ENCODE data around the gene STIM1.
"Not testable (repeated sequence)": the region's sequence is repeated elsewhere in the genome, so short reads cannot be mapped to it uniquely, and the experiment has no call there.

The STIM1 gene

GRCh38 chr11:3854660-3854976, 846 bp upstream of the STIM1 start:
- Histone ChIP-seq H3K36me3 (ENCODE audit: insufficient read depth, low read length) (no peaks in the 10 kb centered on the region), H3K27ac (peak overlapping the region; percentile 51), H3K9me3 (ENCODE audit: low read depth, low read length) (no peaks in the 10 kb centered on the region), H3K4me3 (peak overlapping the region; percentile 99), H3K9ac (ENCODE audit: insufficient read length) (peak overlapping the region; percentile 16)
- DNase-seq (ENCODE audit: low read depth, low spot score), result no peak
- TF ChIP-seq FOXP2 (optimal IDR thresholded peaks at IDR 0.05; ENCODE audit: control extremely low read depth, extremely low read length, insufficient read depth) (no peak), POLR2AphosphoS5 (IDR thresholded peaks at IDR 0.05; ENCODE audit: borderline replicate concordance, low read depth, low read length) (no peak), EZH2 (IDR thresholded peaks at IDR 0.05) (no peak)

- no peaks in the 10 kb centered on the region for H3K36me3 ChIP-seq (ENCODE audit: insufficient read depth, low read length)
- H3K27ac ChIP-seq, result no peak overlapping the region
- peak overlapping the region; percentile 99 for H3K4me3 ChIP-seq
- TF ChIP-seq FOXP2 (optimal IDR thresholded peaks at IDR 0.05; ENCODE audit: control extremely low read depth, extremely low read length, insufficient read depth) (no peak), POLR2AphosphoS5 (IDR thresholded peaks at IDR 0.05; ENCODE audit: borderline replicate concordance, low read depth, low read length) (no peak), EZH2 (IDR thresholded peaks at IDR 0.05) (no peak)
- peak overlapping the region; percentile 75 for H3K9ac ChIP-seq (ENCODE audit: insufficient read length)
- no peaks in the 10 kb centered on the region for H3K9me3 ChIP-seq (ENCODE audit: low read depth, low read length)
- no peak for DNase-seq (ENCODE audit: low read depth, low spot score)
Measured at GRCh38 chr11:3855808-3856491, 486 bp downstream of the STIM1 start.

- Histone ChIP-seq H3K36me3 (ENCODE audit: insufficient read depth, low read length) (no peaks in the 10 kb centered on the region), H3K4me3 (peak overlapping the region; percentile 99), H3K9me3 (ENCODE audit: low read depth, low read length) (no peaks in the 10 kb centered on the region), H3K9ac (ENCODE audit: insufficient read length) (no peak overlapping the region), H3K27ac (no peak overlapping the region)
- DNase-seq (ENCODE audit: low read depth, low spot score), result no peak
- TF ChIP-seq EZH2 (IDR thresholded peaks at IDR 0.05), result no peak
- TF ChIP-seq FOXP2 (optimal IDR thresholded peaks at IDR 0.05; ENCODE audit: control extremely low read depth, extremely low read length, insufficient read depth), result no peak
- TF ChIP-seq POLR2AphosphoS5 (IDR thresholded peaks at IDR 0.05; ENCODE audit: borderline replicate concordance, low read depth, low read length), result no peak
Measured at GRCh38 chr11:3856856-3857553, 1.5 kb downstream of the STIM1 start.

GRCh38 chr11:3857628-3858027, 2.2 kb downstream of the STIM1 start:
- Histone ChIP-seq H3K27ac (no peak overlapping the region), H3K9me3 (ENCODE audit: low read depth, low read length) (no peaks in the 10 kb centered on the region), H3K4me3 (peak overlapping the region; percentile 3; the same call in 1 of the 2 replicates), H3K9ac (ENCODE audit: insufficient read length) (no peak overlapping the region), H3K36me3 (ENCODE audit: insufficient read depth, low read length) (no peaks in the 10 kb centered on the region)
- TF ChIP-seq POLR2AphosphoS5 (IDR thresholded peaks at IDR 0.05; ENCODE audit: borderline replicate concordance, low read depth, low read length), result no peak
- no peak for TF ChIP-seq EZH2 (IDR thresholded peaks at IDR 0.05)
- no peak for TF ChIP-seq FOXP2 (optimal IDR thresholded peaks at IDR 0.05; ENCODE audit: control extremely low read depth, extremely low read length, insufficient read depth)
- no peak for DNase-seq (ENCODE audit: low read depth, low spot score)

GRCh38 chr11:3859373-3859881, 4.0 kb downstream of the STIM1 start:
- Histone ChIP-seq H3K36me3 (ENCODE audit: insufficient read depth, low read length) (no peaks in the 10 kb centered on the region), H3K4me3 (no peak overlapping the region), H3K27ac (no peak overlapping the region), H3K9ac (ENCODE audit: insufficient read length) (no peak overlapping the region), H3K9me3 (ENCODE audit: low read depth, low read length) (no peaks in the 10 kb centered on the region)
- no peak for DNase-seq (ENCODE audit: low read depth, low spot score)
- TF ChIP-seq POLR2AphosphoS5 (IDR thresholded peaks at IDR 0.05; ENCODE audit: borderline replicate concordance, low read depth, low read length) (no peak), FOXP2 (optimal IDR thresholded peaks at IDR 0.05; ENCODE audit: control extremely low read depth, extremely low read length, insufficient read depth) (no peak), EZH2 (IDR thresholded peaks at IDR 0.05) (no peak)

- Histone ChIP-seq H3K27ac (peak overlapping the region; percentile 48), H3K9ac (ENCODE audit: insufficient read length) (no peak overlapping the region), H3K4me3 (no peak overlapping the region), H3K36me3 (ENCODE audit: insufficient read depth, low read length) (no peaks in the 10 kb centered on the region), H3K9me3 (ENCODE audit: low read depth, low read length) (no peaks in the 10 kb centered on the region)
- no peak for DNase-seq (ENCODE audit: low read depth, low spot score)
- TF ChIP-seq POLR2AphosphoS5 (IDR thresholded peaks at IDR 0.05; ENCODE audit: borderline replicate concordance, low read depth, low read length) (no peak), EZH2 (IDR thresholded peaks at IDR 0.05) (no peak), FOXP2 (optimal IDR thresholded peaks at IDR 0.05; ENCODE audit: control extremely low read depth, extremely low read length, insufficient read depth) (no peak)
Measured at GRCh38 chr11:3860375-3860774, 4.9 kb downstream of the STIM1 start.

- H3K4me3 ChIP-seq; H3K9ac ChIP-seq (ENCODE audit: insufficient read length); H3K36me3 ChIP-seq (ENCODE audit: insufficient read depth, low read length); DNase-seq (ENCODE audit: low read depth, low spot score); H3K9me3 ChIP-seq (ENCODE audit: low read depth, low read length): not testable (repeated sequence)
- H3K27ac ChIP-seq, result peak overlapping the region; percentile 48
Measured at GRCh38 chr11:3860898-3861393, 5.5 kb downstream of the STIM1 start.

- Histone ChIP-seq H3K9me3 (ENCODE audit: low read depth, low read length) (no peaks in the 10 kb centered on the region), H3K4me3 (no peak overlapping the region), H3K27ac (peak overlapping the region; percentile 0; the same call in 1 of the 2 replicates), H3K9ac (ENCODE audit: insufficient read length) (no peak overlapping the region), H3K36me3 (ENCODE audit: insufficient read depth, low read length) (no peaks in the 10 kb centered on the region)
- TF ChIP-seq POLR2AphosphoS5 (IDR thresholded peaks at IDR 0.05; ENCODE audit: borderline replicate concordance, low read depth, low read length) (no peak), EZH2 (IDR thresholded peaks at IDR 0.05) (no peak), FOXP2 (optimal IDR thresholded peaks at IDR 0.05; ENCODE audit: control extremely low read depth, extremely low read length, insufficient read depth) (no peak)
- no peak for DNase-seq (ENCODE audit: low read depth, low spot score)
Measured at GRCh38 chr11:3861683-3862082, 6.2 kb downstream of the STIM1 start.
